ENCODE measurements around the gene TYW3. TPM values are rescaled to one million over a fixed set of nuclear protein-coding genes. Genes with fewer than 3 reads are reported as not detected.

Gene TYW3
- total RNA-seq, 1 experiment from 2014 or later = 33.9 TPM

DNA sequence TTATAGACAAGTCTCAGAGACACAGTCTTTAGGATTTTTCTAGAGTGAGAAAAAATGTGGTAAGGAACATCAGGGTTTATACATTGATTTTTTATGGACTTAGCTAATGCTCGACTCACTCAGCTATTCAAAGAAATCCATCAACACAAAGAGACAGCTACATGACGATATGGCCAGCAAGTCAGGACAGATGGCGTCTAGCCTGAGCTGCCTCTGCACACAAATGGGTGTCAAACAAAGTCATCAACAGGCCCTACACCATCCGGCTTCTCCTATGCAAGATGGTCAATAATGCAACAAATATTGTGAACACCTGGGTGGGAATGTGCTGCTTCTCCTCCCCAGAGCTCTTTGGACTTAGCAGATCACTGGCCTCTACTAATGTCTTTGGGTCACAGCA, 46.0 kb upstream of the TYW3 start:
- CTCF ChIA-PET = no interaction called here
- Histone ChIP-seq H3K27me3 (replicated peaks; ENCODE audit: insufficient read depth, low read depth, low read length, poor library complexity) (no peaks in the 10 kb centered on the region), H3K36me3 (ENCODE audit: insufficient read depth, low read length, poor library complexity, severe bottlenecking) (no peaks in the 10 kb centered on the region), H3K27ac (ENCODE audit: low read depth, low read length, poor library complexity, severe bottlenecking) (no peak overlapping the region), H3K9me3 (ENCODE audit: low read depth, low read length, poor library complexity, severe bottlenecking) (no peaks in the 10 kb centered on the region), H3K4me1 (ENCODE audit: insufficient read depth, low read length, poor library complexity, severe bottlenecking) (no peaks in the 10 kb centered on the region), H3K4me3 (ENCODE audit: low read depth, low read length, poor library complexity, severe bottlenecking) (no peak overlapping the region)
- no peak for TF ChIP-seq EZH2 (IDR thresholded peaks at IDR 0.05; ENCODE audit: borderline replicate concordance, low read depth, low read length, poor library complexity, severe bottlenecking)
- TF ChIP-seq, protein P1, sequence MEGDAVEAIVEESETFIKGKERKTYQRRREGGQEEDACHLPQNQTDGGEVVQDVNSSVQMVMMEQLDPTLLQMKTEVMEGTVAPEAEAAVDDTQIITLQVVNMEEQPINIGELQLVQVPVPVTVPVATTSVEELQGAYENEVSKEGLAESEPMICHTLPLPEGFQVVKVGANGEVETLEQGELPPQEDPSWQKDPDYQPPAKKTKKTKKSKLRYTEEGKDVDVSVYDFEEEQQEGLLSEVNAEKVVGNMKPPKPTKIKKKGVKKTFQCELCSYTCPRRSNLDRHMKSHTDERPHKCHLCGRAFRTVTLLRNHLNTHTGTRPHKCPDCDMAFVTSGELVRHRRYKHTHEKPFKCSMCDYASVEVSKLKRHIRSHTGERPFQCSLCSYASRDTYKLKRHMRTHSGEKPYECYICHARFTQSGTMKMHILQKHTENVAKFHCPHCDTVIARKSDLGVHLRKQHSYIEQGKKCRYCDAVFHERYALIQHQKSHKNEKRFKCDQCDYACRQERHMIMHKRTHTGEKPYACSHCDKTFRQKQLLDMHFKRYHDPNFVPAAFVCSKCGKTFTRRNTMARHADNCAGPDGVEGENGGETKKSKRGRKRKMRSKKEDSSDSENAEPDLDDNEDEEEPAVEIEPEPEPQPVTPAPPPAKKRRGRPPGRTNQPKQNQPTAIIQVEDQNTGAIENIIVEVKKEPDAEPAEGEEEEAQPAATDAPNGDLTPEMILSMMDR (conservative IDR thresholded peaks at IDR 0.05; ENCODE audit: low read depth, low read length) = no peak
- BruUV-seq (replicated peaks) = no TSS peak
- POLR2A ChIA-PET (ENCODE audit: low non-redundant PET) = no interaction called here
- intact Hi-C loops (cut with micrococcal nuclease; ENCODE audit: unreplicated experiment) = no loop called here
- no peak for DNase-seq (ENCODE audit: low spot score)

DNA sequence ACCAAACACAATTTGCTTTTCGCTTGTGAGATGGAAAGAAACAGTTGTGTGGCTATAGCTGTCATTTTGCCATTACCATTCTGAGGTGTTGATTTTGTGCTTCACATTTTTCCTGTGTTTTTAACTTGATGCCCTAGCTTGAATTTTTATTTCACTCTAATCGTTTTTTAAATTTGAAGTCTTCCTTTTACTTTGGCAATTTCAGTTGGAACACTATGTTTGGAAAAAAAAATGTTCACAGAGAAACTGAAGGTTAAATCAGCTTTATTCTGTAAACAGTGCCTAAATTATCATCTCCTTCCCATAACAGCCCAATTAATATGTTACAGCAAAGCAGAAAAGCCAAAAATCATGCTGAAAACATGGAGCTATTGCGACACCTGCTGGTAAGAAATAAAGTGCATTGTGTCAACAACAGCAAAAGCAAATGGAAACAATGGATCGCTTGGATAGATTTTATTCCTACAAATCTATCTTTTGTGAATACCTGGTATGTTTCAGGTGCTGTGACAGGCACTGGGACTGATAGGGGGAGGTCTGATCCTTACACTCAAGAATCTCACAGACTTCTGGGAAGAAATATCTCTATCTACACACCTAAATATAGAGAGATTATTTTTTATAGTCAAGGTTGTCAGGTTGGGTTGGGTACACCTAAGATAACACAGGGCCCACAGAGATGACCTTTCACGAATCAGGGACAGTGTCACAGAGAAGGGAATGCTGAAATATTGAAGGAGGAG, 43.2 kb upstream of the TYW3 start:
- ChIA-PET POLR2A (ENCODE audit: low non-redundant PET) (interaction anchor here (0.7 kb wide), 1 partner anchor 1984 kb away, joined by 3 read pairs; no protein-coding TSS in a partner anchor), CTCF (interaction anchor here (0.6 to 1.1 kb wide), 7 partner anchors 10 to 85 kb away, joined by 3 to 5 read pairs (median 3); partner anchors contain the start of gene ERICH3)
- Histone ChIP-seq H3K4me3 (ENCODE audit: low read depth, low read length, poor library complexity, severe bottlenecking) (no peak overlapping the region), H3K27ac (ENCODE audit: low read depth, low read length, poor library complexity, severe bottlenecking) (no peak overlapping the region), H3K36me3 (ENCODE audit: insufficient read depth, low read length, poor library complexity, severe bottlenecking) (no peaks in the 10 kb centered on the region), H3K9me3 (ENCODE audit: low read depth, low read length, poor library complexity, severe bottlenecking) (no peaks in the 10 kb centered on the region), H3K4me1 (ENCODE audit: insufficient read depth, low read length, poor library complexity, severe bottlenecking) (no peaks in the 10 kb centered on the region), H3K27me3 (replicated peaks; ENCODE audit: insufficient read depth, low read depth, low read length, poor library complexity) (no peaks in the 10 kb centered on the region)
- DNase-seq (ENCODE audit: low spot score) = peak; percentile 65
- intact Hi-C loops (cut with micrococcal nuclease; ENCODE audit: unreplicated experiment) = loop anchor here (5.0 kb wide), 1 partner anchor 847 kb away; no protein-coding TSS in a partner anchor
- no TSS peak for BruUV-seq (replicated peaks)
- TF ChIP-seq, protein P1 (conservative IDR thresholded peaks at IDR 0.05; ENCODE audit: low read depth, low read length) = peak; percentile 82
- no peak for TF ChIP-seq EZH2 (IDR thresholded peaks at IDR 0.05; ENCODE audit: borderline replicate concordance, low read depth, low read length, poor library complexity, severe bottlenecking)

DNA sequence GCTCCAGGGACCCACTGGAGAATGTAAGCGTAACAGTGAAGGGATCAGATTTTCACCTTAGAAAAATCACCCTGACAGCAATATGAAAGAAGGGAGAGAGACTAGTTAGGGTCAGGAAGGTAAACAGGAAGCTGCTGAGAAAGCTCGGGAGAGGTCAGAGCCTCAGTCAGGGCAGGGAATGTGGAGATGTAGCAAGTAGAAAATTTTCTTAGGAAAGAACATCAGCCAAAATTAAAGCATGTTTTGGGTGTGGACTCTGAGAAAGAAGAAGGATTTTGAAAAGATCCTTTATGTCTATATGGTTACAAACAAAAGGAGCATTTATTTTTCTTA, 42.6 kb upstream of the TYW3 start:
- no peak for DNase-seq (ENCODE audit: low spot score)
- CTCF ChIA-PET = interaction anchor here (1.0 kb wide), 1 partner anchor 13 kb away, joined by 3 read pairs; no protein-coding TSS in a partner anchor
- Histone ChIP-seq H3K36me3 (ENCODE audit: insufficient read depth, low read length, poor library complexity, severe bottlenecking) (no peaks in the 10 kb centered on the region), H3K4me1 (ENCODE audit: insufficient read depth, low read length, poor library complexity, severe bottlenecking) (no peaks in the 10 kb centered on the region), H3K9me3 (ENCODE audit: low read depth, low read length, poor library complexity, severe bottlenecking) (no peaks in the 10 kb centered on the region), H3K27me3 (replicated peaks; ENCODE audit: insufficient read depth, low read depth, low read length, poor library complexity) (no peaks in the 10 kb centered on the region), H3K27ac (ENCODE audit: low read depth, low read length, poor library complexity, severe bottlenecking) (no peak overlapping the region), H3K4me3 (ENCODE audit: low read depth, low read length, poor library complexity, severe bottlenecking) (no peak overlapping the region)
- POLR2A ChIA-PET (ENCODE audit: low non-redundant PET) = no interaction called here
- TF ChIP-seq, protein P1 (conservative IDR thresholded peaks at IDR 0.05; ENCODE audit: low read depth, low read length) = no peak
- TF ChIP-seq EZH2 (IDR thresholded peaks at IDR 0.05; ENCODE audit: borderline replicate concordance, low read depth, low read length, poor library complexity, severe bottlenecking) = no peak
- no TSS peak for BruUV-seq (replicated peaks)
- intact Hi-C loops (cut with micrococcal nuclease; ENCODE audit: unreplicated experiment) = loop anchor here (5.0 kb wide), 1 partner anchor 848 kb away; no protein-coding TSS in a partner anchor
